ENCODE results near the gene ZSWIM7. TPM values are rescaled to one million over a fixed set of nuclear protein-coding genes. Genes with fewer than 3 reads are reported as not detected.

Gene ZSWIM7, protein sequence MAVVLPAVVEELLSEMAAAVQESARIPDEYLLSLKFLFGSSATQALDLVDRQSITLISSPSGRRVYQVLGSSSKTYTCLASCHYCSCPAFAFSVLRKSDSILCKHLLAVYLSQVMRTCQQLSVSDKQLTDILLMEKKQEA
- 76.7 and 81.6 TPM in 2 replicates for total RNA-seq (2014; rRNA removed; shearing (Covaris generic))

DNA sequence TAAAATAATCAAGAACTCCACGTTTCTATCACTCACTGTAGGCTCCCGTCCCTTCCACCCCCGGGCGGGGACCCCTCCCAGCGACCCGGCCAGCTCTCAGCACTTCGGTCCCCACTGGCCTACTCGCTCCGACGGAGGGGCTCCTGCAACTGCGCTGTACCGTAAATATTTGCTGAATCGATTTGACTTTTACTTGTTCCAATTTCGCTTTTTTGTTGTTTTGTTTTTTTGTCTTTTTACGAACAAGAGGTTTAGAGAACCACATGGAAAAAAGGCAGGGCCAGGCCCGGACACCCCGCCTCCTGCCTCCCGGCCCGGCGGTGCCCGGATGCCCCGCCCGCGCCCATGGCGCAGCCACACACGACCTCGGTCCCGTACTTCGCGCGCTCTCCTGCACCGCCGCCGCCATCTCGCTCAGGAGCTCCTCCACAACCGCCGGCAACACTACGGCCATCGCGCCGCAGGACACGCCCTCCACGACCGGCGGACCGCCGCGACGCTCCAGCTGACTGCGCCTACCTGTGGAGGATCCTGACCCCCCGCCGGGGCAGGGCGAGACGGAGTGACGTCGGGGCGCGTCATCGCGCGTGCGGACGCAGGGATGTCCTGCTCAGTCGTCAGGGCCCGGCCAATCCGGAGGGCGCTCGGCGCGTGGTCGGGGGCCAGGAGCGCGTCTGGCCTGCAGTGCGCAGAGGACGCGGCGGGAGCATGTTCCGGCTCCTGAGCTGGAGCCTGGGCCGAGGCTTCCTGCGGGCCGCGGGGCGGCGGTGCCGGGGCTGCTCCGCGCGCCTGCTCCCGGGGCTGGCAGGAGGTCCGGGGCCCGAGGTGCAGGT is at the start of gene ZSWIM7, which contains the start of gene TTC19:
ZSWIM7 (minus strand) TSS at position 564 of the 833 bp plus-strand sequence; CDS start at position 454, 110 bp downstream.
TTC19 (plus strand) TSS at position 684 of the 833 bp plus-strand sequence; CDS start at position 709, 25 bp downstream.
- Histone ChIP-seq H3K36me3 (peaks cover 36% of the 10 kb centered on the region), H3K4me3 (peak within 1 kb of the TSS; percentile 79), H3K27ac (peak within 1 kb of the TSS; percentile 81), H3K4me1 (peaks cover 7% of the 10 kb centered on the region), H3K9me3 (replicated peaks) (peaks cover 16% of the 10 kb centered on the region), H3K27me3 (no peaks in the 10 kb centered on the region)
- peak; percentile 99 for DNase-seq

DNA sequence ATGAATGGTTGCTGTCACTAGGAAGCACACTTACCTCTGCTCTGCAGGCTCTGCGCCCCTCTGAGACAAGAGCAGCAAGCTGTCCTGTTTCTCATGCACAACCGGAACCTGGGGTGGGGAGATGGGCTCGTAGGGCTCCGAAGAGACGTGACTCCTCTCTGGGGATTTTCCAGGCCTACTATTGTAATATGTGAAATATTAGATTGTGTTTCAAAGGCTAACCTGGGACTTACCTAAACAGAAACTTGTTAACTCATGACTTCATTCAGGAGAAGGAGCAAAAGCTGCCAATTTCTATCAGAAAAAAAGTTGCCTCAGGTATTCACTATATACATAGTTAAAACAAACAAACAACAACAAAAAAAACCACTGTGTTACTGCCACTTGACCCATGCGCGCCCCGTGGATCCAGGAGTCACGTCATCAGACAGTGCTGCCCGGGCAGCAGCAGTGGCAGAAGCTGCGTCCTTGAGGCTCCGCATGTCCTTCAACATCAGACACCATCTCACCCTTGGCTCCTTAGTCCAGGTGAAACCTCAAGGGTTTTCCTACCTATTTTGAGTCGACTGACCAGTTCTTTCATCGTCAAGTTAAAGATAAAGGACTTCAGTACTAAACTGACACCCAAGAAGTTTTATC is 49.4 kb upstream of the ZSWIM7 start:
- Histone ChIP-seq H3K27me3 (no peaks in the 10 kb centered on the region), H3K9me3 (replicated peaks) (0 out of 2 replicates have a peak, but pooled peaks cover 5% of the 10 kb centered on the region), H3K27ac (no peak overlapping the region), H3K36me3 (peaks cover 82% of the 10 kb centered on the region), H3K4me1 (no peaks in the 10 kb centered on the region), H3K4me3 (no peak overlapping the region)
- no peak for DNase-seq

DNA sequence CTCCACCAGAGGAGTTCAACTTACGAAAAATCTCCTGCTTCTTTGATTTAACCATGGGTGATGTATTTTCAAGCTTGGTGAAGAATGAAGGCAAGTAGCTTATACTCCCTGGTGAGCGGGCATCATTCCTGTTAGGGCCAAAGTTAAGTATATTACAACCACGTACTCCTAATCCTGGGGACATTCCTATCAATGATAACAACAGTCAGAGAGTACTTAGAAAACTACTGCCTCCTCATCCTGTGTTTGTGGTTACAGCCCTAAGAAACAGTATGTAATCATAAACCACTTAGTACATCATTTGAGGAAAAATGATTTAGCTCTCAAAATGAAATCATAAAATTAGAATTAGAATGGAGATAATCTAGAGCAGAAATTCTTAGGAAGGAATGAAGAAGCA is 47.5 kb upstream of the ZSWIM7 start:
- no peaks in the 10 kb centered on the region for H3K4me1 ChIP-seq
- H3K36me3 ChIP-seq: peaks cover 83% of the 10 kb centered on the region
- H3K4me3 ChIP-seq: no peak overlapping the region
- no peaks in the 10 kb centered on the region for H3K27me3 ChIP-seq
- no peak for DNase-seq
- no peaks in the 10 kb centered on the region for H3K9me3 ChIP-seq (replicated peaks)
- H3K27ac ChIP-seq: no peak overlapping the region

DNA sequence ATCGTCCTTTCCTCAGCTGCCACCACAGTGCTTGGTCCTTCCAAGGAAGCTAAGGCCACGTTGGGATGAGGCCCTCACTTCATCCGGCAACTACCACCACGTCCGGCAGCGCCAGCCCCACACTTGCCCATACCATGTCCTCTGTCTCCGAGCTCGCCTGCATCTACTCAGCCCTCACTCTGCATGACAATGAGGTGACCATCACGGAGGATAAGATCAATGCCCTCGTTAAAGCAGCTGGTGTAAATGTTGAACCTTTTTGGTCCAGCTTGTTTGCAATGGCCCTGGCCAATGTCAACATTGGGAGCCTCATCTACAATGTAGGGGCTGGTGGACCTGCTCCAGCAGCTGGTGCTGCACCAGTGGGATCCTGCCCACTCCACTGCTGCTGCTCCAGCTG is 45.0 kb upstream of the ZSWIM7 start:
- Histone ChIP-seq H3K27ac (no peak overlapping the region), H3K4me3 (no peak overlapping the region), H3K9me3 (replicated peaks) (no peaks in the 10 kb centered on the region), H3K27me3 (no peaks in the 10 kb centered on the region), H3K36me3 (peaks cover 90% of the 10 kb centered on the region), H3K4me1 (no peaks in the 10 kb centered on the region)
- no peak for DNase-seq

DNA sequence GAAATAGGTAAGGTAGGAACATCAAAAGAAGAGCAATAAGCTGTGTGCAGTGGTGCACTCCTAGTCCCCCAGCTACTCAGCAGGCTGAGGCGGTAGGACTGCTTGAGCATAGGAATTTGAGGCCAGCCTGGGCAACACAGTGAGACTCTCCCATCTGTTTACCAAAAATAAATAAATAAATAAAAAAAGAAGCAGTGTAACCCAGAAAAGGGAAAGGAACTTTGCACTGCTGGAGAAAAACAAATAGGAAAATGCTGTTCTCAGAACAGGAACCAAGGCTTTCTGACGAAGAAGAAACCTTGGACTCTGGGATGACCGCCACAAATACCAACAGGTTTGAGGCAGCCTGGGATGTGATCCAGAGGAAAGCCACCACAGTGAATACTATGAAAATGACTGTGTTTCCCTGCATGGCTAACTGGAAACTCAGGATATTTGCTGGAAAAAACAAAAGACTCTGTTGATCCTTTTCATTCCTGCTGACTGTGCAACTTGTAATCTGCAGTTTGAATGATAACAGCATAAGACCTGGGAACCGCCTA is 41.3 kb upstream of the ZSWIM7 start:
- H3K4me1 ChIP-seq: no peaks in the 10 kb centered on the region
- no peak overlapping the region for H3K4me3 ChIP-seq
- H3K27me3 ChIP-seq: no peaks in the 10 kb centered on the region
- peaks cover 95% of the 10 kb centered on the region for H3K36me3 ChIP-seq
- no peak overlapping the region for H3K27ac ChIP-seq
- no peak for DNase-seq
- no peaks in the 10 kb centered on the region for H3K9me3 ChIP-seq (replicated peaks)

DNA sequence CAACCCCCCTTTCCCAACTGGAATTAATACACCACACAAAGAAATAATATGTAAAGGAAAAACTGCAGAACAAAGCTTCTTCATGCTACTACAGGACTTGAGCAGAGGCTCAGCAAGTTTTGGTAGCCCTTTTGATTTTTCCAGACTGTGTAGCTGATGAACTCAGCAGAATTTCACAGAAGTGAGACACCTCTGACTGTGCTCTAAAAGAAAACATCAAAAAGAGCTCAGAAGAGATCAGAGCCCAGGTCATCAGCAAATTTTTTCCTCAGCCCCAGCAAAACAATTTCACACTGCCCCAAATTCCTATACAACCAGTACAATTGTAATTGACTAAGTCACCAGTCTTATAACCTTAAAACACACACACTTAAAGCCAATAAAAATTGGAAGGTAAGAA is 38.1 kb upstream of the ZSWIM7 start:
- no peaks in the 10 kb centered on the region for H3K4me1 ChIP-seq
- no peak for DNase-seq
- no peak overlapping the region for H3K4me3 ChIP-seq
- H3K36me3 ChIP-seq: peaks cover 93% of the 10 kb centered on the region
- H3K27me3 ChIP-seq: no peaks in the 10 kb centered on the region
- no peaks in the 10 kb centered on the region for H3K9me3 ChIP-seq (replicated peaks)
- no peak overlapping the region for H3K27ac ChIP-seq

DNA sequence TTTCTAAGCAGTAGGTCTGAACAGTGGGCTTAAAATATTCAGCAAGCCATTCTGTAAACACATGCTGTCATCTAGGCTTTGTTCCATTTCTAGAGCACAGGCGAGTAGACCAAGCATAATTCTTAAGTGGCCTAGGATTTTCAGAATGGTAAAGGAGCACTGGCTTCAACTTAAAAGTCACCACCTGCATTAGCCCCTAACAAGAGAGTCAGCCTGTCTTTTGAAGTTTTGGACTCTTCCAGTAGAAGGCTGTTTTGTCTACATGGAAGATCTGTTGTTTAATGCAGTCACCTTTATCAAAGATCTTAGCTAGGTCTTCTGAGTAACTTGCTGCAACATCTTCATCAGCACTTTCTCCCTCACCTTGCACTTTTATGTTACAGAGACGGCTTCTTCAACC is 36.8 kb upstream of the ZSWIM7 start:
- Histone ChIP-seq H3K4me3 (no peak overlapping the region), H3K4me1 (no peaks in the 10 kb centered on the region), H3K27ac (no peak overlapping the region), H3K9me3 (replicated peaks) (no peaks in the 10 kb centered on the region), H3K27me3 (no peaks in the 10 kb centered on the region), H3K36me3 (peaks cover 93% of the 10 kb centered on the region)
- DNase-seq: no peak

DNA sequence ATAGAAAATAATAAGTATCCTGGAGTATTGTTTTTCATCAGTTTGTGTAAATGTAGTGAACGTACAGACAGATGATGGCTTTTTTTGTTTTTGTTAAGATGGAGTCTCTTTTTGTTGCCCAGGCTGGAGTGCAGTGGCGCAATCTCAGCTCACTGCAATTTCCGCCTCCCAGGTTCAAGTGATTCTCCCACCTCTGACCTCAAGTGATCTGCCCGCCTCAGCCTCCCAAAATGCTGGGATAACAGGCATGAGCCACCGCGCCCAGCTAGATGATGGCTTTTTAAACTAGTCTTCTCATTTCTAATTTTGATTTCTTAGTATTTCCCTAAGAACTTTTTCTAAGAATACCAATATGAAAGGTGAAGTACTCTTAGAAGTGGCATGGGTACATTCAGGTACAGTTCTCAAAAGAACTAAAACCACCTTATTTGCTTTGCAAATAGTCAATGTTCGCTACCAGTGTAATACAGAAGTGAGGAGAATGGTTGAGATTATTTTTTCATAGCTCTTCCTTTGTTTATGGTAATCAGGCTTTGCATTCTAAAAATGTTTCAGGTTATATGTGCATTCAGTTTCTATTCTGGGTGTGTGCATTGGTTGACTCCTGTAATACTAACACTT is 34.3 kb upstream of the ZSWIM7 start:
- no peaks in the 10 kb centered on the region for H3K27me3 ChIP-seq
- peaks cover 6% of the 10 kb centered on the region; the same call in 1 of the 2 replicates for H3K4me1 ChIP-seq
- no peak for DNase-seq
- H3K27ac ChIP-seq: no peak overlapping the region
- H3K36me3 ChIP-seq: peaks cover 94% of the 10 kb centered on the region
- H3K4me3 ChIP-seq: no peak overlapping the region
- no peaks in the 10 kb centered on the region for H3K9me3 ChIP-seq (replicated peaks)

DNA sequence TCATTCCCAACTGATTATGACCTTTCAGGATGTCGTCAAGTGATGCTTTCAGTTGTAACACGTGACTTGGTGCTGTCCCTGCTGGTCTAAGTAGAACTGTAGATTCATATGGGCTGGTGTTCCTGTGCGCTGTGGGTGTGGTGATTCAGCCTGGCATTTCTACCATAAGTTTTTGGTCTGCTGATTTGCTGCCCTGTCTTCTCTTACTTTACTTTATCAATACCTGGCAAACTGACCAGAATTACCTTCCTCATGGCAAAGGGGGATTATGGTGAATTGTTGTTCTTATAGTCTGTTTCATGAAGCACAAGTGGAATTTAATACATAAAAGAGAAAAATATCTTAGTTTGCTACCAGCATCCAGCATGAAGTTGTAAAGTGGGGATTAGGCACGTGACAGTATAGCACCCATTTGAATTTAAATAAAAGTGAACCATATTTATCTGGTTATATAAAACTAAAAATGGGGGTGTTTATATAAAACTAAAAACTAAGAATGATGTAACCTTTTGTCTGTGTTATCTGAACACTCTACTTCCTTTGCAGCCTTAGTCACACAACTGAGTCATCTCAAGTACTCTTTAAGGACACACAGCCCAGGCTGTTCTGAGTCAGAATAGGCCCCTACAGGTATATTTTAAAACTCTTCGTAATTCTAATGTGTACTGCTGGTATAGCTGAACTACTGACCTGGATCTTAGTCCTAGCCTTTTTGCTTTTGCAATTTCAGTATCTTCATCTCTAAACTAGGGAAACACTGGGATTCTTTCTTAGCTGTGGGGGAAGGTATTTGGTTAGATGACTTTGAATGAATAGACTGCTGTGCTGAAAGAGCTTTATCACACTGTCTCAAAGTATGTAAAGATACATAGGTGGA is 28.4 kb upstream of the ZSWIM7 start:
- DNase-seq: no peak
- Histone ChIP-seq H3K27ac (no peak overlapping the region), H3K4me3 (no peak overlapping the region), H3K9me3 (replicated peaks) (no peaks in the 10 kb centered on the region), H3K4me1 (peaks cover 6% of the 10 kb centered on the region; the same call in 1 of the 2 replicates), H3K27me3 (no peaks in the 10 kb centered on the region), H3K36me3 (peaks cover 98% of the 10 kb centered on the region)

DNA sequence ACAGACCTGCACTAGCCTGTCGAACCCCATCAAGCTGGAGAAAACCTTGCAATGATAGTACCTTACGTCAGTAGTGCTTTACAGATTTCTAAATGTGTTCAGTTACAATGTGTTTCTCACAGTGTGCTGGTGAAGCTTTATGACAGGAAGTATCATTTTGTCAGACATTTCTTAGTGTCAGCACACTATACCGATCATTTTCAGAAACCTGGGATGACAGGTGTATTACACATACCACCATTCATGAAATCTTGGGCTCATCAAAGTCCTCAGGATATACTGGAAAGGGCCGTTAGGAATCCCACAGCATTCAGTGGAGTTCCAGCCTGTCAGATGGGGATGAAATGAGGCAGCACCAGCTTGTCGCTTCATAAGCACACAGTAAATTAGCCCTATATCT is 27.4 kb upstream of the ZSWIM7 start:
- Histone ChIP-seq H3K27me3 (no peaks in the 10 kb centered on the region), H3K4me3 (no peak overlapping the region), H3K9me3 (replicated peaks) (no peaks in the 10 kb centered on the region), H3K36me3 (peaks cover 98% of the 10 kb centered on the region), H3K4me1 (peaks cover 6% of the 10 kb centered on the region; the same call in 1 of the 2 replicates), H3K27ac (no peak overlapping the region)
- DNase-seq: no peak

DNA sequence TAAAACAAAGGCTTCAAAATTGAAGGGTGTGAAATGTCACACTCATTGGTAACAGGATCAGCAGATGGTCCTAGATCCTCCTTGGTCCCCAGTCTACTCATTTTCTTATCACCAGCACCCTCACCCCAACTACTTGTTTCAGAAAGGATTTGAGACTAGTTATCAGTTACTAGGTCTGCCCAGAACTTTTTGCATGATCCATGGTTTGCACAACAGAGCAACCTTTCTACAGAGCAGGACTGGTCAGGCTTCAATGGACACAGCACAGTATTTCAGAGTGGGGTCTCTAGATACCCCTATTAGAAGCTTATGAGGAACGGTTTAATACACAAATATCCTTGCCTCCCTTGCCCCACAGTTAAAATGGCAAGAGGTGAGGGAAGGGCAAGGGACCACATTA is 25.7 kb upstream of the ZSWIM7 start:
- H3K27ac ChIP-seq: no peak overlapping the region
- H3K9me3 ChIP-seq (replicated peaks): no peaks in the 10 kb centered on the region
- no peak overlapping the region for H3K4me3 ChIP-seq
- H3K27me3 ChIP-seq: no peaks in the 10 kb centered on the region
- no peak for DNase-seq
- peaks cover 98% of the 10 kb centered on the region for H3K36me3 ChIP-seq
- no peaks in the 10 kb centered on the region for H3K4me1 ChIP-seq

DNA sequence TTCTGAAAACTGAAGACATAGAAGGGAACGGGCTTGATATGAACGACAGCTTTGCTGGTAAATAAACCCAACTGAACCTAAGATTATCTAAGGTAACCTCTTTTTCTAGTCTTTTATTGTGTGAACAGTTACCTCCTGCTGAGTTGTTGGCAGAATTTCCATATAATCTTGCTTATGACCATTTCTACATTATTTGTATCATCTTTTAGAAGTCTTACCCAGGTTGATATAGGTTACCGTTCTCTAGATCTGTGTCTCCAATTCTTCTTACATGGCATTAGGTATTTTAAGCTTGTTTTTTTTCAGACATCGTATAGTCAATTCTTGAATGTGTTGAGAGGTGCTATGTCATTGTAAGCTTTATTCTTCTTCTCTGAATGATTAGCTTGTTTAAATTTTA is 24.4 kb upstream of the ZSWIM7 start:
- no peaks in the 10 kb centered on the region for H3K4me1 ChIP-seq
- H3K27ac ChIP-seq: no peak overlapping the region
- H3K36me3 ChIP-seq: peaks cover 98% of the 10 kb centered on the region

DNA sequence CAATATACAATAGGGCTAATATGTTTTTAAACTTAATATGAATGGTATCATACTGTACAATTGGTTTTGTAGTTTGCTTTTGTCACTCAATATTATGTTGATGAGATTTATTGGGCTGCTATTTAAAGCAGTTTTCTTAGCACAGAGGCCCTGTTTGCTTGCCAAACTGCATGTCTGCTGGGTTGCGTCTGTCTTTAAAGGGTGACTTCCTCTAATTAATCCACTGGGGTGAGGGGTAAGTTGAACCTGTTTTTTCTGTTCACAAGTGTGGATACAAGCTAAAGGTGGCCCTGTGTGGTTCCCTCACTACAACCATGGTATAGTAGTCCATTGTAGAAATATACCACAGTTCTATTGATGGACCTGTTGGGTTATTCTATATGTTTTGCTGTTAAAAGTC is 19.8 kb upstream of the ZSWIM7 start:
- Histone ChIP-seq H3K36me3 (peaks cover 94% of the 10 kb centered on the region), H3K27me3 (no peaks in the 10 kb centered on the region), H3K4me1 (peaks cover 6% of the 10 kb centered on the region; the same call in 1 of the 2 replicates), H3K27ac (no peak overlapping the region), H3K9me3 (replicated peaks) (no peaks in the 10 kb centered on the region; the same call in 1 of the 2 replicates), H3K4me3 (no peak overlapping the region)
- DNase-seq: no peak

More for the DNA sequence above, 24.4 kb upstream of the ZSWIM7 start:
- Histone ChIP-seq H3K9me3 (replicated peaks) (no peaks in the 10 kb centered on the region), H3K4me3 (no peak overlapping the region), H3K27me3 (no peaks in the 10 kb centered on the region)
- no peak for DNase-seq
